Stimulated activated CD4-positive, alpha-beta T cell treated with anti-CD3 and anti-CD28 coated beads, Interleukin-2, amount 100 ng/mL, for 48 hours (primary cell): ENCODE results near the gene ULBP1.
"Not testable (repeated sequence)": the region's sequence is repeated elsewhere in the genome, so short reads cannot be mapped to it uniquely, and the experiment has no call there.

Experiments used
- DNase-seq, 2 donors: peaks; one replicate each; pipeline ENCODE4 v3.0.0-alpha.2; 2020

ULBP1 gene

DNA sequence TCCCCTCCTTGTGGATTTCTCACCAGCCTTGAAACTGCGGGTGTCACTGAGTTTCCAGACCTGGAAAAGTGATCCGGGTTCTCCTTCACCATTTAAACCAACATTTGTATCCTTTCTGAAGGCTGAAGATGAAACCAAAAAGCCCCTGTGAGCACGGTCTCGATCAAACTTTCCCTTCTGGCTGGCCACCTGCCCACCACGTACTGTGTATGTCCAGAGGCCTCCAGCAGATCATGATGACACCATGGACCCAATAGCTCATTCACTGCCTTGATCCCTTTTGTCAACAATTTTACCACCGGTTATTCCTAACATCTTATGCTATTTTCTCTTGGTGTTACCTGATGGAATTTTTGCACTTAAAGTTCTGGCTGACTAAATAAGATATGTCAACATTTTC lies 15.6 kb downstream of the ULBP1 start:
- no peak for DNase-seq

DNA sequence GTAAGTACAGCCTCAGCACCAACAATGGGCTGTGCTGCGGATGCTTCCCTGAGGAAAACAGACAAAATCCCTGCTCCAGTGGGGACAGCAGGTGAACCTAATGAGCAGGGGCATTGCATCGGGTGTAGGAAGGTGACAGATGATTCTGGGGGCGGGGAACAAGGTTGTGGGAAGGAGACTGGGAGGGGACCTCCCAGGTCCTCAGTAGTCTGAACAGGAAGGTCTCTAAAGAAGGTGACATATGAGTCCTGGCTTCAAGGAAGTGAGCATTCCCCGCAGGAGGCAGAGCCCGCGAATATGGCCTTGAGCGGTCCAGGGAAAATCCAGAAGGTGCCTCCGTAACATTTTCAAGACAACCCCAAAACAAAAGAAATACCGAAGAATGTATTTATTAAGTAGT lies 19.4 kb downstream of the ULBP1 start:
- no peak for DNase-seq

DNA sequence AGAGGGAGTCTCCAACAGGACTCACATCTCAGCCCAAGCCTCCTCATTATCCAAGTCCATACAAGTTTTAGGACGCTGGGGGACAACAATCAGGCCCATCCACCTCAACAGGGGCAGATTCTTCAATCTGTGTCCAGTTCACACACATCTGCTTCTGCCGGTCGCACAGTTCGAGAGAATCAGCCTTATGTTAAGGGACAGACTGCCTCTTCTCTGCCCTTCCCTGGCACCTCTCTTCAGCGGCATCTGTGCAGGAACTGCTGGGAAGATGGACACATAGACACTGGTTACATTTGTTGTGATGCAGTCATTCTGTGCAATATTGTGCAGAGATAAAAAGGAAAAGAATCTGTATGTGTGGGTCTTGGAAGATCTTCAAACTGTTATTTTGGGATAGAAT lies 21.0 kb downstream of the ULBP1 start:
- no peak for DNase-seq

DNA sequence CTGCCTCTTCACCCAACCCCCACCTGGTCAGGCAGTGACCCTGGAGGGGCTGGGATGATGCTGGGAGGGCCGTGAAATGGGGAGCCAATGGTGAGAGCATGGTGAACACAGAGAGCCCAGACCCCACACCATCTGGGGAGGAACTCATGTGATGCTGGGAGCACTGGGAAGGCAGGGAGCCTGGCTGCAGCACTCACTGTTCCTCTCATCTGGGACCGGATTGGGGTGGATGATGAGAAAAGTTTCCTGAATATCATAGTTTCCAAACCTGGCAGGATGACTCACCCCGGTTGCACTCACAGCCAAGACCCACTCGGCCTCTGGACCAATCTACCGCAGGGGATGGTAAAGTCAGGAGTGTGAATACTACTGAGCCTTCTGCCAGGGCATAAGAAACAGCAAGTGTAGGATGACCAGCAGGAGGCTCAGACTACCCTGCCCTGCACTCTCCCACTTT lies 21.8 kb downstream of the ULBP1 start:
- DNase-seq, result no peak

DNA sequence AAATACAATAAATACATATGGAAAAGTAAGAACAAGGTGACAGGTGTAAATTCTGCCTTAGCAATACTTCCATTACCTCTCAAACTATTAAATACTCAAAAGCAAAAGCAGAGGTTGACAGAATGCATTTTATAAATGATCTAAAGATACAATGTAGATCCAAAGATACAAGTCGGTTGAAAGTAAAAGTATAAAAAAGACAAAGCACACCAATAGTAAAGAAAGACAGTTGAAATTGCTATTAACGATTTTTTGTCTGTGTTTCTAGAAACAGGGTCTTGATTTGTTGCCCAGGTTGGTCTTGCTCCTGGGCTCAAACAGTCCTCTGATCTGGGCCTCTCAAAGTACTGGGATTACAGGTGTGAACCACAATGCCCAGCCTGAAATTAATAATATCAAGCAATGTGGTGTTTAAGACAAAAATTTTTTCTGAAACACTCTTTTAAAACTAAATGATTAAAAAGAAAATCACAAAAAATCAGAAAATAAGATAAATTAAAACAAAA lies 23.9 kb downstream of the ULBP1 start:
- DNase-seq, result no peak

DNA sequence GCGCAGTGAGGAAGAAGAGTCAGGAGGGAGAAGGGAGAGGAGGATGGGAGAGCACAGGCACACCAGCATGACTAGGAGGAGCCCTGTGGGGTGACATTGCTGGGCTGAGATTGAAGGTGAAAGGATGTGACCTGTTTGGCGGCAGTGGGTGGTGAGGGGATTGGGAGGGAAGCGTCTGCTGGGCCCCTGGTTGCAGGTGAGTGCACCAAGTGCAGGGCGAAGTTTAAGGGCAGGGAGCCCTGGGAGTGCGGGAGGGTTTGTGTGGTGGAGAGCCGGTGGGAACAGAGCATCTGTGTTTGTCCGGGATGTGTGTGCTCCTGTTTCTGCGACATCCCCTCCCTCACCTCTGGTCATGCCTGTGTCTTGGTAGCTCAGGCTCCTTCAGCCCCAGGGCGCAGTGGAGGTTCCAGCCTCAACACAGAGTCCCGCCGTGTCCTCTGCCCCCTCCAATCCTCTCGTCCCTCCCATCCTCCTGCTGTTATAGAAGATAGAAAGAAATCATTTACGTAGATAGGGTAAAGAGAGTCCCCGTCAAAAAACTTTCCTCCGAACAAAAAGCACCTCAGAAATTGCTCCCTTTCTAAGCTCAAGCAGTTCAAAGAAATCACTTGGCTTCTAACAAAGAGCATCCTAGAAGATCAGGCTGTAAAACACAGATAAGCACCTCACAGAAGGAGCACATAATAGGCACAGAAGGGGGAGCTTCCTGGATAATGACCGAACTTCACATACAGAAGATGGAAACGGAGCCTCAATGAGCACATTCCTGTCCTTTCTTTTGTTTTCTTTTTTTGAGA lies 25.0 kb downstream of the ULBP1 start:
- DNase-seq, result no peak

DNA sequence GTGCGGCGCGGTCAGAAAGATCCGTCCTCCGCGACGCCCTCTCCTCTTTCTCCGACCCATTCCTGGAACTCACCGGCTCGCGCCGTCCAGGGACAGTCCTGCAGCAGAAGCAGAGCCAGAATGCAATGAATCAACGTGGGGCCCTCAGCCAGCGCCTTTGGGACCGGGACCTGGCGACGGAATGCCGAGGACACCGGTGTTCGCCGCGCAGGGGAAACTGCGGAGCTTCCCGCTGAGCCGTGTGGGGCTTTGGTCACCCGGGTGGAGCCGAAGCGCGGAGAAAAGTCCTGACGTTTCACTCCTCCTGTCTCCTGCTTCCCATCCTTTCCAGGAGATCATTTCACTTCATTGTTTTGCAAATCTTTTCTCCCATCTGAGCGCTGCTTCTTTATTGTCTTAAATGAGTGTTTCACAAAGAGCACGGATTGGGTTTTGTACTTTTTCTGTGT lies 26.5 kb downstream of the ULBP1 start:
- DNase-seq, result no peak

DNA sequence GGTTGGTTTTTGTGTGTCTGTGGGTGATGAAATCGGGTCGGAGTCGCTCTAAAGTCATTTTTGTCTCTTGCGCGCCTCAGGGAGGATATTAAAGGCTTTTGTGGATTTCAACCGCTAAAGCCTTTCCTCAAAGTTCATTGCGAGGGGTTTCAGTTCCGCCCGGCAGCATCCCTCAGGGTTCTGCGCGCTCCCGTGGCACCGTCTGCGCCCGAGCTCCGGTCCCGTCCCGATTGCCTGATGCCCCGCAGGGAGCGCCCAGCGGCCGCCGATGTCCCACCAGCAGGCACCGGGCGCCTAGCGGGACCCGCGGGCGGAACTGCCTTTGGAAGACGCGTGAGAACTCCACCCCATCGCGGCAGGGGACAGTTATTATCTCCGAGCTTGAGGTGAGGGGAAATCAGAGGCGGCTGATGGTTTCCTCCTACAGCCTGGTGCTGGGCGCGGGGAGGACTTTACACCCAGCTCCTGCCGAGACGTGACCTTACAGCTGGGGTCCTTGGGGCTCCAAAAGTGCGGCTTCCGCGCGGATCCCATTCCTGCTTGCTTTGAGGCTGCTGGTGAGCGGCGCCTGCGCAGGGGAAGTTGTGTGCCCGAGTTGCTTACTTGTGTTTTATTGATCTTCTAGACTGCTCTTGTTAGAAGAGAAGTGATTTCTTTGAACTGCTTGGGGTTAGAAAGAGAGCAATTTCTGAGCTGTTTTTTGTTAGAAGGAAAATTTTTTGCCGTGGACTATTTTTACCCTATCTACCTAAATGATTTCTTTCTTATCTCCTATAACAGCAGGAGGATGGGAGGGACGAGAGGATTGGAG lies 27.1 kb downstream of the ULBP1 start:
- no peak for DNase-seq

DNA sequence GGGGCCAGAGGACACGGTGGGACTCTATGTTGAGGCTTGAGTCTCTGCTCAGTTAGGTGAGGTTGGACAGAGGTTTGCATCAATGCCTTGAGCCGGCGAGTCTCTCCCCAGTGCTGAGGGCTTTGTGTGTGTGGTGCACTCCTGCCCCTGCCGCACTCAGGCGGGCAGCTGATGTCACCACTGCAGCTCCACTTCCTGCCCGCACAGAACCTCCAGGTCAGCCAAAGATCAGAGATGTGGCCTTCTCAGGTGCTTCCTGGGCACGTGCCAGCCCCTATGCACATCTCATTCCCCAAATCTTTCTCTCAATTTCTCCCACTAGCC lies 27.7 kb downstream of the ULBP1 start:
- not testable (repeated sequence) for DNase-seq

DNA sequence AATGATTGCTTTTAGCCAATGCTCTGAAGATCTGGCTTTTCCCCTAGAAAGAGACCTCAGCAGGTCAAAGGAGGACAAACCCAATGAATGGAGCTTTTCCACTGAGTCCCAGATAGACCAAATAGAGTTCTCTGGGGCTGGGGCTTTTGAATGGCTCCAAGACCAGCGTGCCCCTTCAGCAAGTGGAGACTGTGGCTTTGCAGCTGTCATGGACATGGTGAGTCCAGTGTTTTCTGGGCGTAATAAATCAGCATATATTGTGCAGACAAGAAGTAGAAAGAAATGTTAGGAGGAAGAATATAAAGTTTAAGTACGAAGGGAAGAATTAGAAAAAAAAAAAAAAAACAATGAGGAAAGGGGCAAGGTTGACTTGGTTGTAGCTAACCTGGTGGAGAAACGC lies 28.1 kb downstream of the ULBP1 start:
- no peak for DNase-seq

DNA sequence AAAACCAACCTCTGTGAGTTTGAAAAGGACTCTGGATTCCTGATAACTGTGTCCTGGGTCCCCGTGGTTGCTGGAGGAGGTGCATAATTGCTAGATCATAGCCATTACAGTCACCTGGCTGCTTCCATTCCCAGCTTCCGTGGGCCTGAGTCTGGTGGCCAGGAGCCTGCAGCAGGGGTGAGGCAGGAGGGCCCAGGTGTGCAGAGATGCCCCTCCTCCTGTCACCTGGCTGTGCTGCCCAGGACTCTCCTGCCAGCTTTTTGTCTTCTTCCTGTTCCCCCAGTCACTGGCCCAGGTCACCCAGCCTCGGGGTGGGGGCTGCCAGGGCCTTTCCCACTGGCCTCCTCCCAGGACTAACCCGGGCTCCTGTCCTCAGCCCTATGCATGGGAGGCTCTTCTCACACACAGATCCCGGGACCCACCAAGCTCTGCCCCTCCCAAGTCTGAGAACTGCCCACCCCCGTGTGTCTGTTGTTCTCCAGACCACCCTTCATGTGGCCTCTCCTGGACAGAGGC lies 31.6 kb downstream of the ULBP1 start:
- no peak for DNase-seq

DNA sequence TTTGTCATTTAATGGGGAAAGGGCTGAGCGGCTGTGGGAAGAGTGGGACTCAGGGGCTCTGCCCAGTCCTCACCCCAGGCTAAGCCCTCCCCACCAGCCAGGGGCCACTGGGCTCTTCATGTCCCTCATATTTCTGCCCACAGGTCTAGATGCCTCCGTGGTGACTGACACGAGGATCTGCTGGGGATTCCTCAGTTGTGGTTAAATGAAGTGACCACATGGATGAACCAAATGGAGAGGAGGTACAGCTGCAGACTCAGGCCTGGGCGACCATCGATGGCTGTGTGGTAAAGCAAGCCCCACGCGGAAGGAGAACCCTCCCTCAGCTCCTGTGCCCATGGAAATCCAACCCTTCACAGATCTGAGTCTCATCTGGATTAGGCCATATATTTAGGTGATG lies 32.2 kb downstream of the ULBP1 start:
- DNase-seq, result no peak

DNA sequence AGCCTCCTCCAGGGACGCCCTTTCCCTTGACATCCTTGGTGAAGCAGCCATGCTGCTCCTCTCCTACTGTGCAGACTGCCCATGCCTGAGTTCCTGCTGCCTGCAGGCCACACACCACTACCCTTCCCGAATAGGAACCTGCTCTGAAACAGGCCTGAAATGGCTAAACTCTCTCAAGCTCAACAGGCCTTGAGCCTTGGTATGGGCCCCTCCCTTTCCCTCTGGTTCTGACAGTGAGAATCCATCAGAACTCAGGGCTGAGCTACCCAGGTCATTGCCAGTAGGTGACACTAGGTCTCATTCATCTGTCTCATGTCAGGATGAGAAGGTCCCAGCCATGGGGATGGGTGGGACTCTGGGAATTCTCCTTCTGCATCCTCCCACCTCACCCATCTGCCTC lies 35.9 kb downstream of the ULBP1 start:
- DNase-seq, result no peak

DNA sequence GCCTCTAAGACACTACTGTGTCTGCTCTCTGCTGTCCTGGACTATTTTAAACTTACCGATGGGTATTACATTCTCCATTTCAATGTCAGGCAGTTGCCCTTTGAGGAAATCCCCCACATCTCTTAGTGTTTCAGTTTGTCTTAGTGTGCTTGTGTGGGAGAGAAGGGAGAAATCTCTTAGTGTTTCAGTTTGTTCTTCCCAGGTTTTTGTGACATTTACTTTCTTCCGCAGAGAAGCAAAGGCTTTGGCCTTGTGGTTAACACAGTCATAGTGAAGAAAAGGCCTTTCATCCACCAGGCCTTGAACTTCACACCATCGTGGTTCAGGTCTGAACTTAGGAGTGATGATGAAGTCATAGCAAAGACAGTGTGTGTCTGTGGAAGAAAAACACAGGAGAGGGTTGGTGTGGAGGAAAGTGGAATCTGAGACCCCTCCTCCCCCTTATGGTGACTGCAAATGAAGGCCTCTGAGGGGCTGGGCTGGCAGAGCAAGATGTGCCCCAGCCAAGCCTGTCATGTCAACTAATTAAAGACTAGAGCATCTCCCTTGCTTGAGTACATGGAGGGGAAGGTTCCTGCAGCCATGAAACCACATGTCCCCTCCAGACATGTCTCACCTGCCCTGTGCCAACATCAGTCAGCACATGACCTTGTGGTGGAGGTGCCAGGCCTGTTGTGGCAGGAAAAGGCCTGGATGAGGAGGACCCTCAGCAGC lies 37.7 kb downstream of the ULBP1 start:
- no peak for DNase-seq

DNA sequence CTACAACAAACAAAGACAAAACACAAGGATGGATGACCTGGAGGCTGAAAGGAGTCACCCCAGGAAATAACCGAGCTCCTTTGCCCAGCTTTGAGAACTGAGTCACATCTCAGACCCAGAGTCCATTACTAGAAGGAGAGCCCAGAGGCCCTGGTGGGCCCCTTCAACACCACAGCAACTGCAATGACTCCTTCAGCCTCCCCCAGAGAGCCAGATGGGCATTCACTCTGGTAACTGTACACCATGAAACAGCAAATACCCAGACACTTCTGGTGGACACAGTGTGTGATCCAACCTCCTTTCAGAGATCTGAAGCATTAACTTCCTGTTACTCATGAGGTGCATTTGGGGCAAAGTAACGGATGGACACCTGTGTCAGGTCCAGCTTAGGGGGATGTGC lies 39.0 kb downstream of the ULBP1 start:
- no peak for DNase-seq

DNA sequence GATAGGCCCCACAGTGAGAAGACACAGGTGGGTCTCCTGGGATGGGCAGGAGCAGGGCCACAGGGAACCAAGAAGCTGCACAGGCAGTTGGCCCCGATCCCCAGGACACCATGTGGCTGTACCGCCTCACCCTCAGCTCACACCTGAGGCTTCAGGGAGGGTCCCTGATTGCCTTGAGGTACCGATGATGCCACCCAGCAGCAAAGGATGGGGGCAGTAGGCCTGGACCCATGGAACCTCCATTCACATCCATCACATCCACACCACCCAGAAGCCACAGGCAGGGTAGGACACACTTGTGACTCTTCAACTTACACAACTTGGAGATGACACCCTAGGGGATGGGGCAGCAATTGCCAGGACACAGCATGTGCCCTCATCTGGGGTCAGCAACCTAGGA lies 39.9 kb downstream of the ULBP1 start:
- not testable (repeated sequence) for DNase-seq

DNA sequence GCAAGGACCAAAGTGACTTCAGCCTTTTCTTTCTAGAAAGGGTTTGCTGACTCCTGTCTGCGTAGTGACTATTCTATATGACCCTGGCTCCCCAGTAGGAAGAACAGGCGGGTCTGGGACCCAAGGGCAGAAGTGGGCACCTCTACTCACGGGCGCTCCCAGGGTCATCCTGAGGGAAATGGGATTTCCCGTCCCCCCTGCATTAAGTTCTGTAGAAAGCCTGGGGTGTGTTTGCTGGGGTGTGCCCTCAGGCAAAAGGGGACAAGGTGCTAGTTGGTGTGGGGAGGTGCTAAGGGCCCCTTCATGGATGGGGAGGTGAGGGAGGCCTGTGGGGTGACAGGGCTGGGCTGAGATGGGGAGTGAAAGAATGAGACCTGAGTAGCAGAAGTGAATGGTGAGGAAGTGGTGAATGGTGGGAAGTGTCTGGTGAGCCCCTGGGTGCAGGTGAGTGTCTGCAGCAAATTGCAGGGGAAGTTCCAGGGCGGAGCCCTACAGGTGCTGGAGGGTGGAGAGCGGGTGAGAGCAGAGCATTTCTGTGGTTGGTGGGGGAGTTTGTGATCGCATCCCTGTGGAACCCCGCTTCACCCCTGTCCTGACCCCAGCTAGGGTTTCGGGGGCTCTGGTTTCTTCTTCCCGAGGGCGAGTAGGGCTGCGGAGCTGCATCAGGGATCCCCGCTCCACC lies 40.5 kb downstream of the ULBP1 start:
- DNase-seq, result no peak

DNA sequence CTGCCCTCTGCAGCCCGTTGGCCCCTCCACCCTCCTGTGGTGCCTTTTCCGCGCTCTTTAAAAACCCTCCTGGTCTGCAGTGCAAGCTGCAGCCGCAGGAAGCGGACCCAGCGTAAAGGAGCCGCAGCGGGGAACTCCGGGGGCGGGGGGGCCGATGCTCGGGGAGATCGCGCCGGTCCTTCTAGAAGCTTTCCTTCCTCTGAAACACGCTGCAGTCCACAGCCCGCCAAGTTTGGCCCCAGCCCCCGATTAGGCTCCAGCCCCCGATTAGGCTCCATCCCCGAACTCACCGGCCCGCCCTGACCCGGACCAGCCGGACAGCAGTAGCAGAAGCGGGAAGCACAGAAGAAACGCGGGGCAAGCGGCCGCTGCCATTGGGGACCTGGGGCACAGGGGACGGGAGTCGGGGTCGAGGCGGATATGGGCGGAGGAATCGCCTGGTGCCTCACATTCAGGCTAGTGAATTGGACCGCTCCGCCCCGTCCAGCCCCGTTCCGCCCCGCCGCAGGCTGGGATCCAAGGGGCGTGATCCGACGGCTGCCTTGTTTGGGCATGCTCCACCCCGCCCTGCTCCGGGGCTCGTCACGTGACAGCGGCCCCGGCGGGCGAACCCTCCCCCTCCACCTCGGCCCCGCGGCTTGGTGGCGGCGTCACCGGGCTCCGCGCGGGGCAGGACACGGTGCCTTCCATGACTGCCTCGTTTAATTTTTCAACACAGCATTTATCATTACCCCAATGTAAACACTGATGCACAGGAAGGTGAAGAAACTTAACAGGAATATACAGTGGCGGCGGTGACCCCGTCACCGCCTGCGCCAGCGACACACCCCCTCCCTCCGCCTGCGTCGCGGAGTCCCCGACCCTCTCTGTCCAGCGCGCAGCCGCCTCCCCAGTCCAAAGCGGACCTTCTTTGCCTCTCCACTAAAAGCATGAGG lies 41.3 kb downstream of the ULBP1 start:
- DNase-seq, result peak; percentile 78 to 80

DNA sequence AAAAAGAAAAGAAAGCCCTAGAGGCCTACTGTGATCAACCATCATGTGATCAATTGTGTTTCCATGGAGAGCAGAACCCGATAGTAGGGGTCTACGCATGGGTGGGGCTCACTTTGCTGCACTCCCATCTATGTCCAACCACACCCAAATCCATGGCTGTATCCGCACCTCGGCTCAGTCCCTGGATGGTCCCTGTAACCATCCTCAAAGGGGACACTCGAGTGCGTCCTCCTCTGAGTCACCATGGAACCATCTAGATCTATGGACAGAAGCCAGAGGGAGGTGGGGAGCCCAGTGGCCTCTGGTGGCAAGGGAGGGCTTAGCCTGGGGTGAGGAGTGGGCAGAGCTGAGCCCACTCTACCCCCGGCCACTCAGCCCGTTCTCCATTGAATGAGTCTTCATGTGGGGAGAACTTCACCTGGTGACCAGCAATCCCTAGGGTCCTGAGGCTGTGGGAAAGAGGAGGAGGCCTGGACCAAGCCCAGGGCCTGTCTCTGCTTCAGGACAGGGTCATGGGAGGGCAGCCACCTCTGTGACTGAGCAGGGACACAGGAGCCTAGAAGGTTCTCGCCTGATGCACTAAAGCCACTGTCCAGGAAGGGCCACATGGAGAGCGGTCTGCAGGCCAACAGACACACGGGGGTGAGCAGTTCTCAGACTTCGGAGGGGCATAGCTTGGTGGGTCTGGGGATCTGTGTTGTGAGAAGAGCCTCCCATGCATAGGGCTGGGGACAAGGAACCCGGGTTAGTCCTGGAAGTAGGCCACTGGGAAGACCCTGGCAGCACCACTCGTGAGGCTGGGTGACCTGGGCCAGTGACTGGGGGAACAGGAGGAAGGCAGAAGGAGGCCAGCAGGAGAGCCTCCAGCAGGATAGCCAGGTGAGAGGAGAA lies 42.3 kb downstream of the ULBP1 start:
- DNase-seq, result no peak

DNA sequence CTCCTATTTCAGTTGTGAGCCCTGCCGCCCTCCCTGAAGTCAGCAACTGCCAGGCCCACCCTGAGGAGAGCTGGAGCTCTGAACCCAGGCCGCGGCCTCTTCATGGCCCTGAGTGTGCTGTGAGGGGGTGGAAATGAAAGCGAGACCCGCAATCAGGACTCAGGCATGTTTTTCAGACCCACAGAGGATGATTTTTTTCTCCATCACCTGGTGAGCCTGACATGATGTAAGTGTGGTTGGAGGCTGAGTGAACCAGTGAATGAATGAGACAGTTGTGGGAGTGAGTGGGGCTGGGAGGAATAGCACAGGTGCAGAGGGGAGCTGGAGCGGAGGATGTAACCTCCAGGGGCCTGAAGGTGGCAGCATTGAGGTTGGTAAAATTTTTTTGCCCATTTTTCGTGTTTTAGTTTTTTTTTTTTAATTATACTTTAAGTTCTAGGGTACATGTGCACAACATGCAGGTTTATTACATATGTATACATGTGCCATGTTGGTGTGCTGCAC lies 43.3 kb downstream of the ULBP1 start:
- peak in 1 of 2 donors; percentile 52 for DNase-seq
